Measurements from ENCODE around the gene DNASE1L1.

GRCh38 chrX:154365997-154366665, 42.9 kb downstream of the DNASE1L1 start:
- no peak for TF ChIP-seq ZNF292 (tag by site-specific recombination; IDR thresholded peaks at IDR 0.05; ENCODE audit: borderline replicate concordance, low read depth)
- TF ChIP-seq, protein P1, sequence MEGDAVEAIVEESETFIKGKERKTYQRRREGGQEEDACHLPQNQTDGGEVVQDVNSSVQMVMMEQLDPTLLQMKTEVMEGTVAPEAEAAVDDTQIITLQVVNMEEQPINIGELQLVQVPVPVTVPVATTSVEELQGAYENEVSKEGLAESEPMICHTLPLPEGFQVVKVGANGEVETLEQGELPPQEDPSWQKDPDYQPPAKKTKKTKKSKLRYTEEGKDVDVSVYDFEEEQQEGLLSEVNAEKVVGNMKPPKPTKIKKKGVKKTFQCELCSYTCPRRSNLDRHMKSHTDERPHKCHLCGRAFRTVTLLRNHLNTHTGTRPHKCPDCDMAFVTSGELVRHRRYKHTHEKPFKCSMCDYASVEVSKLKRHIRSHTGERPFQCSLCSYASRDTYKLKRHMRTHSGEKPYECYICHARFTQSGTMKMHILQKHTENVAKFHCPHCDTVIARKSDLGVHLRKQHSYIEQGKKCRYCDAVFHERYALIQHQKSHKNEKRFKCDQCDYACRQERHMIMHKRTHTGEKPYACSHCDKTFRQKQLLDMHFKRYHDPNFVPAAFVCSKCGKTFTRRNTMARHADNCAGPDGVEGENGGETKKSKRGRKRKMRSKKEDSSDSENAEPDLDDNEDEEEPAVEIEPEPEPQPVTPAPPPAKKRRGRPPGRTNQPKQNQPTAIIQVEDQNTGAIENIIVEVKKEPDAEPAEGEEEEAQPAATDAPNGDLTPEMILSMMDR (tag by site-specific recombination; IDR thresholded peaks at IDR 0.05): no peak
- TF ChIP-seq ZNF138 (tag by site-specific recombination; IDR thresholded peaks at IDR 0.05; ENCODE audit: borderline replicate concordance): no peak
- no peak for TF ChIP-seq MEIS1 (CRISPR knock-in tag; IDR thresholded peaks at IDR 0.05; ENCODE audit: borderline replicate concordance)
- no peak for TF ChIP-seq ZNF664 (tag by site-specific recombination; IDR thresholded peaks at IDR 0.05)
- no peak for TF ChIP-seq ZNF645 (tag by site-specific recombination; IDR thresholded peaks at IDR 0.05)
- no peak for TF ChIP-seq ZNF274 (IDR thresholded peaks at IDR 0.05; ENCODE audit: low read length)
- TF ChIP-seq ZNF274 (tag by site-specific recombination; IDR thresholded peaks at IDR 0.05; ENCODE audit: borderline replicate concordance): no peak
- no peak for TF ChIP-seq ZNF433 (tag by site-specific recombination; IDR thresholded peaks at IDR 0.05; ENCODE audit: low read depth)
- no peak for TF ChIP-seq ZNF350 (tag by site-specific recombination; IDR thresholded peaks at IDR 0.05)
- TF ChIP-seq, protein P2, sequence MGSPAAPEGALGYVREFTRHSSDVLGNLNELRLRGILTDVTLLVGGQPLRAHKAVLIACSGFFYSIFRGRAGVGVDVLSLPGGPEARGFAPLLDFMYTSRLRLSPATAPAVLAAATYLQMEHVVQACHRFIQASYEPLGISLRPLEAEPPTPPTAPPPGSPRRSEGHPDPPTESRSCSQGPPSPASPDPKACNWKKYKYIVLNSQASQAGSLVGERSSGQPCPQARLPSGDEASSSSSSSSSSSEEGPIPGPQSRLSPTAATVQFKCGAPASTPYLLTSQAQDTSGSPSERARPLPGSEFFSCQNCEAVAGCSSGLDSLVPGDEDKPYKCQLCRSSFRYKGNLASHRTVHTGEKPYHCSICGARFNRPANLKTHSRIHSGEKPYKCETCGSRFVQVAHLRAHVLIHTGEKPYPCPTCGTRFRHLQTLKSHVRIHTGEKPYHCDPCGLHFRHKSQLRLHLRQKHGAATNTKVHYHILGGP (tag by site-specific recombination; IDR thresholded peaks at IDR 0.05): no peak
- no peak for TF ChIP-seq KLF9 (tag by site-specific recombination; IDR thresholded peaks at IDR 0.05; ENCODE audit: low read depth)
- no peak for TF ChIP-seq REST (tag by site-specific recombination; IDR thresholded peaks at IDR 0.05)

All from HEK293 (cell line).